Cardiac muscle cell (in vitro differentiated cells and primary cell): ENCODE results near the gene SIRT3. TPM values are rescaled to one million over a fixed set of nuclear protein-coding genes. Genes with fewer than 3 reads are reported as not detected.
A peak's percentile ranks its signal among the peaks of the same experiment; 100 is the strongest.

Experiments used
- DNase-seq, 2 donors: peaks; one replicate each; pipeline versions ENCODE4 v3.0.0 to v3.0.0-alpha.2; 2010 to 2017; ENCODE audit warnings: low read depth in 1 of 2, low spot score in 1 of 2
- H3K27ac ChIP-seq: fragments of 200-600 bp; sonication (generic); 2 replicates; pipeline ENCODE4 v1.5.1; 2016
- H3K27me3 ChIP-seq: fragments of 200-600 bp; sonication (generic); 2 replicates; pipeline ENCODE4 v1.6.0; 2016; ENCODE audit warnings: control low read depth
- H3K36me3 ChIP-seq: fragments of 200-600 bp; sonication (generic); 2 replicates; pipeline ENCODE4 v1.5.1; 2016; ENCODE audit warnings: control low read depth
- H3K4me1 ChIP-seq: fragments of 200-600 bp; sonication (generic); 2 replicates; pipeline ENCODE4 v1.8.1; 2017; ENCODE audit warnings: low read depth, mild to moderate bottlenecking, mixed run types
- H3K4me3 ChIP-seq: fragments of 200-600 bp; sonication (generic); 2 replicates; pipeline ENCODE4 v1.5.1; 2016; ENCODE audit warnings: mild to moderate bottlenecking
- H3K9me3 ChIP-seq: fragments of 200-600 bp; sonication (generic); 2 replicates; pipeline ENCODE4 v1.5.1; 2017; ENCODE audit warnings: low read depth, mild to moderate bottlenecking, control low read depth
- polyA plus RNA-seq: library from polyadenylated mRNA; unstranded; fragments of >200 nt; fragmentation: Nextera tagmentation; extraction: Ambion mirVana; gene quantifications from 2 replicates; pipeline ENCODE4 v1.2.1, GENCODE V29; 2016
- total RNA-seq: library from RNA; depleted of rRNA; stranded (reverse); fragments of >200 nt; gene quantifications from 2 replicates; pipeline ENCODE4 v1.2.3, GENCODE V29; 2016
- TF ChIP-seq, protein P1 (sequence below): IDR thresholded peaks from 2 replicates; pipeline ENCODE4 v1.5.1; 2012; ENCODE audit warnings: low read depth, mild to moderate bottlenecking, low read length

SIRT3 gene
- total and polyA plus RNA-seq, 2 experiments from 2014 or later = 46.1 to 53.6 TPM

DNA sequence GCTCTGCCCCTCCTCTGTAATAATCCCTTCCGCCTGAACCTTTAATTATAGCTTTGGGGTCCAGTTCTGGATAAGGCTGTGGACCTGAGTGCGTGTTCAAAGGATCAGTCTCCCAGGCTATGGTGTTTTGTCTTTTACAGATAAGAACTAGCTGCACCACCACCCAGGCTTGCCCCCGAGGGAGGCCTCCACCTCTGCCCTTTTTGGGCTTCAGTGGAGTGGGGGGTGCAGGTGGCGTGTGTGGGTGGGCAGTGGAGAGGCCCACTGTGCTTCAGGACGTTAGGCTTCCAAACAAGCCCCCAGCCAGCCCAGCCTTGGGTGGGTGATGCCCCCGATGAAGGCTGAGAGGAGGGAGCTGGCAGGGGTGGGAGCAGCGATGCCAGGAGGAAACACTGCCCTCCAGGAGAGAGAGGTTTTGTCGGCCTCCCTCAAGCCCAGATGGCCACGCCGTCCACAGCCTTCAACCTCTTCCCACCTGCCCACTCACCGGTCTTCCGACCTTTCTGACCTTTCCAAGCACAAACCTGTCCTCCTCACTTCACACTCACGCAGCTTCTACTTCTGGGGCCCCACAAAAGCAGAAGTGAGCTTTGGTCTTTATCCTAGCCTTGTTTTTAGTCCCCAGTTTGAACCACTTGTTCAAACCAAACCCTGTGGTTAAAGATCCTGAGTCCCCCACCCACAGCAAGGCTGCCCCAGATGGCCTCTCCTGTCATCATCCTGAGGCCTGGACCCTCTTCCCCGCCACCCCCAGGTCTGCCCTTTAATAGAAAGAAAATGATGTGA is 21.0 kb upstream of the SIRT3 start:
- H3K9me3 ChIP-seq = no peaks in the 10 kb centered on the region
- H3K27me3 ChIP-seq = no peaks in the 10 kb centered on the region
- TF ChIP-seq, protein P1, sequence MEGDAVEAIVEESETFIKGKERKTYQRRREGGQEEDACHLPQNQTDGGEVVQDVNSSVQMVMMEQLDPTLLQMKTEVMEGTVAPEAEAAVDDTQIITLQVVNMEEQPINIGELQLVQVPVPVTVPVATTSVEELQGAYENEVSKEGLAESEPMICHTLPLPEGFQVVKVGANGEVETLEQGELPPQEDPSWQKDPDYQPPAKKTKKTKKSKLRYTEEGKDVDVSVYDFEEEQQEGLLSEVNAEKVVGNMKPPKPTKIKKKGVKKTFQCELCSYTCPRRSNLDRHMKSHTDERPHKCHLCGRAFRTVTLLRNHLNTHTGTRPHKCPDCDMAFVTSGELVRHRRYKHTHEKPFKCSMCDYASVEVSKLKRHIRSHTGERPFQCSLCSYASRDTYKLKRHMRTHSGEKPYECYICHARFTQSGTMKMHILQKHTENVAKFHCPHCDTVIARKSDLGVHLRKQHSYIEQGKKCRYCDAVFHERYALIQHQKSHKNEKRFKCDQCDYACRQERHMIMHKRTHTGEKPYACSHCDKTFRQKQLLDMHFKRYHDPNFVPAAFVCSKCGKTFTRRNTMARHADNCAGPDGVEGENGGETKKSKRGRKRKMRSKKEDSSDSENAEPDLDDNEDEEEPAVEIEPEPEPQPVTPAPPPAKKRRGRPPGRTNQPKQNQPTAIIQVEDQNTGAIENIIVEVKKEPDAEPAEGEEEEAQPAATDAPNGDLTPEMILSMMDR = no peak
- H3K27ac ChIP-seq = no peak overlapping the region
- H3K36me3 ChIP-seq = peaks cover 8% of the 10 kb centered on the region
- no peak overlapping the region for H3K4me3 ChIP-seq
- peaks cover 5% of the 10 kb centered on the region for H3K4me1 ChIP-seq
- DNase-seq = no peak

DNA sequence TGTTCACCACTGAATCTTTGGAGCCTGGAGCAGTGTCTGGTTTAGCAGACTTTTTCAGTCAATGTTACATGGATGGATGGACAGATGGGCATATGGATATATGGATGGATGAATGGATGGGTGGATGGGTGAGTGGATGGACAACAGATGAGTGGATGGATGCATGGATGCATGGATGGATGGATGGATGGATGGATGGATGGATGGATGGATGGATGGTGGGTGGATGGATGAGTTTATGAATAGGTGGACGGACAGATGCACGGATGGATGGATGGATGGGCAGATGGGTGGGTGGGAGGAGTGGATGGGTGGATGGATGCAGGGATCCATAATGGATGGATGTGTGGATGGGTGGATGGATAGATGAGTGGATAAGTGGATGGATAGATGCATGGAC is 19.7 kb upstream of the SIRT3 start:
- H3K9me3 ChIP-seq = no peaks in the 10 kb centered on the region
- TF ChIP-seq, protein P1 = no peak
- DNase-seq = no peak

DNA sequence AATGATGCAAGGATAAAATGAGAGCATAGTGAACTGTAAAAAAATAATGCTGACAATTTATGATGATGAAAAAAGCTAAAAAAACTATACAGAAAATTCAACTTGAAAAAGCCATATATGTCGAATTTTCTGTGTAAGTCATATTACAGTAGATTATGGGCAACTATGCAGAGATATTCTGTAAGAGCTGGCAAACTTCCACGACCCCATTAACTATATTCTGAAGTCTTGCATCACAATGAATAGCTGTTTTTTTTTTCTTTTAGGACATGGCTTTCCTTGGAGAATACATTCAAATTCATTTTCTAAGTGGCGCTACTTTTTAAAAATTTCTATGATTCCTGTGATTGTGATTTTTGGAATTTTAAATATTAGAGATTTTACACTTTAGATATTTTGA is 19.0 kb upstream of the SIRT3 start:
- H3K9me3 ChIP-seq = no peaks in the 10 kb centered on the region
- H3K4me1 ChIP-seq = peaks cover 5% of the 10 kb centered on the region
- peak in 1 of 2 donors; percentile 79 for DNase-seq
- no peak overlapping the region for H3K4me3 ChIP-seq
- no peak overlapping the region for H3K27ac ChIP-seq
- peaks cover 21% of the 10 kb centered on the region for H3K36me3 ChIP-seq
- TF ChIP-seq, protein P1 = no peak
- no peaks in the 10 kb centered on the region for H3K27me3 ChIP-seq

More for the DNA sequence above, 19.7 kb upstream of the SIRT3 start:
- Histone ChIP-seq H3K27me3 (no peaks in the 10 kb centered on the region), H3K4me1 (peaks cover 5% of the 10 kb centered on the region), H3K27ac (no peak overlapping the region), H3K4me3 (no peak overlapping the region), H3K36me3 (peaks cover 18% of the 10 kb centered on the region)

DNA sequence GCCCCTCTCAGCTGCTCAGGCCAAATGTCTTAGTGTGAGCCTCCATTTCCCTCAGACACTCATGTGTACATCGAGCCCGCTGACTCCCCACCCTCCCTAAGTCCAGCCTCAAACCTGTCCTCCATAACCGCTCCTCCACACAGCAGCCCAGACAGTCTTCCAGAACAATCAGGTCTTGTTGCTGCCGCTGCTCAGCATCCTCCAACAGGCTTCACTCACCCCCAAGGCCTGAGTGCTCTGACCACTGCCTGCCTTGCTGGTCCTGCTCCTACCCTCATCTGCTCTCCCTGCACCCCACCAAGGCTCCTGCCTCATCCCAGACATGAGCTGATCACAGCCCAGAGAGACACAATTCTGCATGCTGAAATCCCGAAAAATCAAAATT is 17.7 kb upstream of the SIRT3 start:
- no peak for DNase-seq
- Histone ChIP-seq H3K27me3 (no peaks in the 10 kb centered on the region), H3K4me3 (no peak overlapping the region), H3K36me3 (peaks cover 29% of the 10 kb centered on the region), H3K27ac (no peak overlapping the region), H3K9me3 (no peaks in the 10 kb centered on the region), H3K4me1 (peaks cover 5% of the 10 kb centered on the region)
- TF ChIP-seq, protein P1 = no peak

DNA sequence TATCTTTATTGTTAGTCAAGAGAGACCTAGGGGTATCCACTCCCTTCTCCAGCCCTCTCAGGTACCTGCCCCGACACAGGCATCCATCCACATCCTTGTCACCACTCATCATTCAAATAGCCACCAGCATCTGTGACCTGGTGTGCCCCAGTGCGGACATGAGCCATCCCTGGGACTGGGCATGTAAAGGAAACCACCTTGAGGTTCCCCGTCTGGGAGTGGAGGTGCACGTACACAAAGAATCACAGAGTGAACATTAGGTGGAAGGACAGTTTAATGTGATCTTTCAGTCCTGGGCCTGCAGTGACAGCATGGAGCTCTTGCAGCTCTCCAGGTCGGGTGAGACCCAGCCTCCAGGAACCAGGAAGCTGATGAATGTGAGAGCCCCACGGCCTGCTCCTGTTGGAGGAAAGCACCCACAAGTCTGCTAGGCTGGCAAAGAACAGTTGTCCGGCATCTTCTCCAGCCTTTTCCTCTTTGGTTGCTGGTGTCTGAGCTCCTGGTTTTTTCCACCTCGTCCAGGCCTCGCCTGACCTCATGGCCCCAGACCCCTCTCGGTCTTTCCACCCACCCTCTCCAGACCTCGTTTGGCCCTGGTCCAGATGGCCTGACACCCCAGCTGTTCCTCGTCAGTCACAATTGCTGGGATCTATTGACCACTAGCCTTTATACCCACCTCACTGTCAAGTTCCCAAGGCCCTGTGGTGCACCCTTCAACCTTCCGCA is 17.2 kb upstream of the SIRT3 start:
- H3K9me3 ChIP-seq = no peaks in the 10 kb centered on the region
- peaks cover 5% of the 10 kb centered on the region for H3K4me1 ChIP-seq
- DNase-seq = no peak
- no peaks in the 10 kb centered on the region for H3K27me3 ChIP-seq
- no peak overlapping the region for H3K27ac ChIP-seq
- TF ChIP-seq, protein P1 = no peak
- no peak overlapping the region for H3K4me3 ChIP-seq
- H3K36me3 ChIP-seq = peaks cover 33% of the 10 kb centered on the region
